ENCODE results near the gene LRRC37A3. TPM values are rescaled to one million over a fixed set of nuclear protein-coding genes. Genes with fewer than 3 reads are reported as not detected.

LRRC37A3 gene
- polyA plus RNA-seq, 3 donors, result 0.31 to 3.9 (median 0.56) TPM

DNA sequence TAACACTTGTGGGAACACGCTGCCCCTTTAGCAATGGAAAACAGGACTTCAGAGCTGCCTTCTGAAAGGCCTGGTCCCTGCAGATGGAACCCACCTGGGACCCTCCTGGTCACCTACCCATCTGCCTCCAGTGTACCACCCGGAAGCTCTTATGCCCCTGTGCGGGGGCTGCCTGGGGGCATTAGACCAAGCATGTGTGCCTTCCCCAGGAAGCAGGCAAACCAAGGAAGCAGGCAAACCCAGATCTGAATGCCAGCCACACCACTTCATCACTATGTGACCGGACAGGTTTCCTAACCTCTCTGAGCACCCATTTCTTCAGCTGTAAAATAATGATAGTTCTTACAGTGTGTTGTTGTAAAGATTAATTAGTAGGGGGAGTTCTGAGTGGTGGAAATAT, 20.8 kb upstream of the LRRC37A3 start:
- H3K36me3 Mint-ChIP-seq, result peaks cover 0 to 3% of the 10 kb centered on the region in 2 donors
- H3K9me3 ChIP-seq (replicated peaks in 1 of 2; ENCODE audit: control insufficient read depth in 1 of 2, insufficient read depth in 1 of 2, low read length in 2 of 2), result no peaks in the 10 kb centered on the region
- H3K9me3 Mint-ChIP-seq, result peaks cover 0 to 2% (median 0%) of the 10 kb centered on the region in 7 donors
- H3K4me1 ChIP-seq (ENCODE audit: control insufficient read depth in 1 of 2, insufficient read depth in 2 of 2, low read length in 2 of 2), result peaks cover 7 to 9% of the 10 kb centered on the region in 2 donors
- no peak overlapping the region for H3K4me2 ChIP-seq (replicated peaks; ENCODE audit: extremely low read depth, low read length, poor library complexity, severe bottlenecking)
- H3K27ac ChIP-seq (ENCODE audit: low read depth in 1 of 2, low read length in 2 of 2), result no peak overlapping the region
- H2AFZ ChIP-seq (ENCODE audit: insufficient read depth, low read depth, low read length, poor library complexity, severe bottlenecking), result no peak overlapping the region
- no peaks in the 10 kb centered on the region for H3K79me2 ChIP-seq (ENCODE audit: insufficient read depth, low read length)
- no peak overlapping the region for H3K9ac ChIP-seq (ENCODE audit: insufficient read depth, low read length, poor library complexity, severe bottlenecking)
- peaks cover 8% of the 10 kb centered on the region for H3K4me1 Mint-ChIP-seq
- intact Hi-C loops (cut with micrococcal nuclease), result no loop called here
- no peak for DNase-seq
- no peak for TF ChIP-seq CTCF (IDR thresholded peaks at IDR 0.05)
- no peak overlapping the region for H3K27ac Mint-ChIP-seq
- H4K20me1 ChIP-seq (ENCODE audit: insufficient read depth, low read length), result no peaks in the 10 kb centered on the region
- H3K27me3 ChIP-seq (ENCODE audit: control insufficient read depth in 2 of 2, insufficient read depth in 2 of 2, low read length in 2 of 2), result no peaks in the 10 kb centered on the region
- WGBS (ENCODE audit: insufficient coverage), result 88% methylated on average over 3 of the region's 4 CpGs
- no peaks in the 10 kb centered on the region for H3K36me3 ChIP-seq (replicated peaks in 1 of 2; ENCODE audit: control insufficient read depth in 1 of 2, insufficient read depth in 2 of 2, low read length in 2 of 2)
- H3K4me3 Mint-ChIP-seq, result no peak overlapping the region
- H3K4me3 ChIP-seq (replicated peaks in 1 of 3; ENCODE audit: low read depth in 2 of 3, low read length in 3 of 3), result no peak overlapping the region
- peaks cover 0 to 1% (median 0%) of the 10 kb centered on the region in 3 donors for H3K27me3 Mint-ChIP-seq (ENCODE audit: low read depth in 3 of 3)

- Mint-ChIP-seq H3K27me3 (ENCODE audit: low read depth in 3 of 3) (peaks cover 0 to 1% (median 0%) of the 10 kb centered on the region in 3 donors), H3K27ac (peak overlapping the region in 6 of 7 donors; percentile 31 to 84 (median 76)), H3K4me1 (peaks cover 8% of the 10 kb centered on the region), H3K9me3 (peaks cover 0 to 2% (median 0%) of the 10 kb centered on the region in 7 donors), H3K4me3 (peak overlapping the region; percentile 77 to 90), H3K36me3 (peaks cover 0 to 3% of the 10 kb centered on the region in 2 donors)
- 31% methylated on average over 7 of the region's 11 CpGs for WGBS (ENCODE audit: insufficient coverage)
- Histone ChIP-seq H4K20me1 (ENCODE audit: insufficient read depth, low read length) (no peaks in the 10 kb centered on the region), H2AFZ (ENCODE audit: insufficient read depth, low read depth, low read length, poor library complexity, severe bottlenecking) (peak overlapping the region; percentile 60), H3K27ac (ENCODE audit: low read depth in 1 of 2, low read length in 2 of 2) (peak overlapping the region in 1 of 2 donors; percentile 12), H3K4me2 (replicated peaks; ENCODE audit: extremely low read depth, low read length, poor library complexity, severe bottlenecking) (peak overlapping the region; percentile 67), H3K9me3 (replicated peaks in 1 of 2; ENCODE audit: control insufficient read depth in 1 of 2, insufficient read depth in 1 of 2, low read length in 2 of 2) (no peaks in the 10 kb centered on the region), H3K27me3 (ENCODE audit: control insufficient read depth in 2 of 2, insufficient read depth in 2 of 2, low read length in 2 of 2) (no peaks in the 10 kb centered on the region), H3K79me2 (ENCODE audit: insufficient read depth, low read length) (no peaks in the 10 kb centered on the region), H3K4me1 (ENCODE audit: control insufficient read depth in 1 of 2, insufficient read depth in 2 of 2, low read length in 2 of 2) (peaks cover 7 to 9% of the 10 kb centered on the region in 2 donors), H3K9ac (ENCODE audit: insufficient read depth, low read length, poor library complexity, severe bottlenecking) (peak overlapping the region; percentile 28), H3K4me3 (replicated peaks in 1 of 3; ENCODE audit: low read depth in 2 of 3, low read length in 3 of 3) (peak overlapping the region in 2 of 3 experiments; percentile 16 to 40), H3K36me3 (replicated peaks in 1 of 2; ENCODE audit: control insufficient read depth in 1 of 2, insufficient read depth in 2 of 2, low read length in 2 of 2) (no peaks in the 10 kb centered on the region)
- DNase-seq, result peak; percentile 39 to 67 (median 61)
- peak; percentile 88 for TF ChIP-seq CTCF (IDR thresholded peaks at IDR 0.05)
- intact Hi-C loops (cut with micrococcal nuclease), result loop anchor here in 1 of 2 donors (10.0 kb wide), 1 partner anchor 164 kb away; no protein-coding TSS in a partner anchor
These were observed 19.7 kb upstream of the LRRC37A3 start for GRCh38 chr17:64938925-64939474.

Measured in CD14-positive monocyte (primary cell).